Keratinocyte (primary cell): Measurements from ENCODE around the gene CTNND2.

Experiments used
- EZH2 ChIP-seq: IDR thresholded peaks from one replicate; pipeline ENCODE4 v1.6.1; 2012; ENCODE audit warnings: inconsistent platforms, mild to moderate bottlenecking, low read length, moderate library complexity
- TF ChIP-seq, protein P1 (sequence below), 3 experiments: IDR thresholded peaks in 1 of 3; conservative IDR thresholded peaks in 1 of 3; optimal IDR thresholded peaks in 1 of 3; 2 replicates in 2 of 3; 3 replicates in 1 of 3; pipeline versions ENCODE3 to v1.5.1; 2011; ENCODE audit warnings: low read length in 3 of 3, mild to moderate bottlenecking in 3 of 3, moderate library complexity in 2 of 3, control low read depth in 1 of 3, inconsistent platforms in 1 of 3; ENCODE audit not compliant: insufficient read depth in 2 of 3; ENCODE audit errors: extremely low read depth in 1 of 3

DNA sequence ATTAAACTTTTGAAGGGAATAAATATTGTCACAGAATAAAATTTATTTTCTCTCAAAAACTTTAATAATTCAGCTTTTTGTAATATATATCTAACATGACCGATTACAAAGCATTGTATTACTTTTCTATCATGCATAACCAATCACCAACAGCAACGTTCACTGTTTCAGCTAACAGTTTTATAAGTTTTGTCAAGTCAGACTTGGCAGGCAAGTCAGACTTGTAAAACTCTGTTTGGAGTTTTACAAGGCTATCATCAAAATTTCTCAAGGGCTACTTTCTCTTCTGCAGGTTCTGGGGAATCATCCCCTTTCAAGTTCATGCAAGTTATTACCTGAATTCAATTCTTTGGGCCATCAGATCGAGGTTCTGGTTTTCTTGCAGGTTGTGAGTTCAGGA lies 347.2 kb downstream of the CTNND2 start:
- TF ChIP-seq, protein P1, sequence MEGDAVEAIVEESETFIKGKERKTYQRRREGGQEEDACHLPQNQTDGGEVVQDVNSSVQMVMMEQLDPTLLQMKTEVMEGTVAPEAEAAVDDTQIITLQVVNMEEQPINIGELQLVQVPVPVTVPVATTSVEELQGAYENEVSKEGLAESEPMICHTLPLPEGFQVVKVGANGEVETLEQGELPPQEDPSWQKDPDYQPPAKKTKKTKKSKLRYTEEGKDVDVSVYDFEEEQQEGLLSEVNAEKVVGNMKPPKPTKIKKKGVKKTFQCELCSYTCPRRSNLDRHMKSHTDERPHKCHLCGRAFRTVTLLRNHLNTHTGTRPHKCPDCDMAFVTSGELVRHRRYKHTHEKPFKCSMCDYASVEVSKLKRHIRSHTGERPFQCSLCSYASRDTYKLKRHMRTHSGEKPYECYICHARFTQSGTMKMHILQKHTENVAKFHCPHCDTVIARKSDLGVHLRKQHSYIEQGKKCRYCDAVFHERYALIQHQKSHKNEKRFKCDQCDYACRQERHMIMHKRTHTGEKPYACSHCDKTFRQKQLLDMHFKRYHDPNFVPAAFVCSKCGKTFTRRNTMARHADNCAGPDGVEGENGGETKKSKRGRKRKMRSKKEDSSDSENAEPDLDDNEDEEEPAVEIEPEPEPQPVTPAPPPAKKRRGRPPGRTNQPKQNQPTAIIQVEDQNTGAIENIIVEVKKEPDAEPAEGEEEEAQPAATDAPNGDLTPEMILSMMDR (optimal IDR thresholded peaks at IDR 0.05 in 1 of 3, IDR thresholded peaks at IDR 0.05 in 1 of 3, conservative IDR thresholded peaks at IDR 0.05 in 1 of 3; ENCODE audit: extremely low read depth in 1 of 3, insufficient read depth in 2 of 3, low read length in 3 of 3), result no peak
- TF ChIP-seq EZH2, result no peak
